ENCODE results near the gene ANXA8.

- TF ChIP-seq CTCF (IDR thresholded peaks at IDR 0.05; ENCODE audit: extremely low read depth in 1 of 2, insufficient read depth in 1 of 2, low read depth in 1 of 2, low read length in 2 of 2) (no peak), MYC (IDR thresholded peaks at IDR 0.05; ENCODE audit: low read depth, low read length) (no peak), POLR2AphosphoS5 (IDR thresholded peaks at IDR 0.05; ENCODE audit: insufficient read depth, low read depth, low read length) (no peak), POLR2A (IDR thresholded peaks at IDR 0.05; ENCODE audit: low read depth, low read length) (no peak), JUN (IDR thresholded peaks at IDR 0.05; ENCODE audit: borderline replicate concordance, insufficient read depth, insufficient read length, low read depth) (no peak)
Observed at GRCh38 chr10:47456794-47457527, 27.0 kb downstream of the ANXA8 start.

Measured in endothelial cell of umbilical vein (primary cell).